ENCODE results near the gene HDAC7.

HDAC7 gene

GRCh38 chr12:47824635-47825034, 4.9 kb upstream of the HDAC7 start:
- Histone ChIP-seq H3K4me1 (ENCODE audit: insufficient read depth, low read length) (peaks cover 73% of the 10 kb centered on the region), H3K4me3 (ENCODE audit: low read depth in 1 of 2, low read length in 2 of 2) (peak overlapping the region in 1 of 2 donors; percentile 5), H3K9me3 (ENCODE audit: low read length) (no peaks in the 10 kb centered on the region), H3K27ac (ENCODE audit: low read depth, low read length) (peak overlapping the region; percentile 76), H3K9ac (ENCODE audit: low read length) (no peak overlapping the region), H3K36me3 (ENCODE audit: insufficient read depth, low read length) (no peaks in the 10 kb centered on the region), H3K27me3 (ENCODE audit: control insufficient read depth in 1 of 2, insufficient read depth in 2 of 2, low read length in 2 of 2) (no peaks in the 10 kb centered on the region)

- Histone ChIP-seq H3K36me3 (ENCODE audit: insufficient read depth, low read length) (no peaks in the 10 kb centered on the region), H3K27ac (ENCODE audit: low read depth, low read length) (peak overlapping the region; percentile 76), H3K4me3 (ENCODE audit: low read depth in 1 of 2, low read length in 2 of 2) (no peak overlapping the region), H3K27me3 (ENCODE audit: control insufficient read depth in 1 of 2, insufficient read depth in 2 of 2, low read length in 2 of 2) (no peaks in the 10 kb centered on the region), H3K9ac (ENCODE audit: low read length) (no peak overlapping the region), H3K4me1 (ENCODE audit: insufficient read depth, low read length) (peaks cover 69% of the 10 kb centered on the region), H3K9me3 (ENCODE audit: low read length) (no peaks in the 10 kb centered on the region)
Observed at GRCh38 chr12:47824198-47824597, 4.5 kb upstream of the HDAC7 start.

- Histone ChIP-seq H3K9ac (ENCODE audit: low read length) (no peak overlapping the region), H3K27me3 (ENCODE audit: control insufficient read depth in 1 of 2, insufficient read depth in 2 of 2, low read length in 2 of 2) (no peaks in the 10 kb centered on the region), H3K4me3 (ENCODE audit: low read depth in 1 of 2, low read length in 2 of 2) (no peak overlapping the region), H3K9me3 (ENCODE audit: low read length) (no peaks in the 10 kb centered on the region), H3K4me1 (ENCODE audit: insufficient read depth, low read length) (peaks cover 65% of the 10 kb centered on the region), H3K27ac (ENCODE audit: low read depth, low read length) (peak overlapping the region; percentile 76), H3K36me3 (ENCODE audit: insufficient read depth, low read length) (no peaks in the 10 kb centered on the region)
Observed at GRCh38 chr12:47823422-47824086, 3.9 kb upstream of the HDAC7 start.

GRCh38 chr12:47822863-47823262, 3.2 kb upstream of the HDAC7 start:
- no peaks in the 10 kb centered on the region for H3K9me3 ChIP-seq (ENCODE audit: low read length)
- no peaks in the 10 kb centered on the region for H3K27me3 ChIP-seq (ENCODE audit: control insufficient read depth in 1 of 2, insufficient read depth in 2 of 2, low read length in 2 of 2)
- H3K36me3 ChIP-seq (ENCODE audit: insufficient read depth, low read length): no peaks in the 10 kb centered on the region
- H3K27ac ChIP-seq (ENCODE audit: low read depth, low read length): peak overlapping the region; percentile 98
- H3K4me3 ChIP-seq (ENCODE audit: low read depth in 1 of 2, low read length in 2 of 2): no peak overlapping the region
- H3K9ac ChIP-seq (ENCODE audit: low read length): no peak overlapping the region
- H3K4me1 ChIP-seq (ENCODE audit: insufficient read depth, low read length): peaks cover 65% of the 10 kb centered on the region

GRCh38 chr12:47822401-47822800, 2.7 kb upstream of the HDAC7 start:
- H3K9me3 ChIP-seq (ENCODE audit: low read length): no peaks in the 10 kb centered on the region
- H3K4me3 ChIP-seq (ENCODE audit: low read depth in 1 of 2, low read length in 2 of 2): no peak overlapping the region
- H3K27ac ChIP-seq (ENCODE audit: low read depth, low read length): peak overlapping the region; percentile 98
- peaks cover 69% of the 10 kb centered on the region for H3K4me1 ChIP-seq (ENCODE audit: insufficient read depth, low read length)
- no peak overlapping the region for H3K9ac ChIP-seq (ENCODE audit: low read length)
- H3K27me3 ChIP-seq (ENCODE audit: control insufficient read depth in 1 of 2, insufficient read depth in 2 of 2, low read length in 2 of 2): no peaks in the 10 kb centered on the region
- no peaks in the 10 kb centered on the region for H3K36me3 ChIP-seq (ENCODE audit: insufficient read depth, low read length)

GRCh38 chr12:47821346-47821706, 1.6 kb upstream of the HDAC7 start:
- Histone ChIP-seq H3K9me3 (ENCODE audit: low read length) (no peaks in the 10 kb centered on the region), H3K4me3 (ENCODE audit: low read depth in 1 of 2, low read length in 2 of 2) (peak overlapping the region in 1 of 2 donors; percentile 94), H3K4me1 (ENCODE audit: insufficient read depth, low read length) (peaks cover 76% of the 10 kb centered on the region), H3K9ac (ENCODE audit: low read length) (peak overlapping the region; percentile 71), H3K36me3 (ENCODE audit: insufficient read depth, low read length) (no peaks in the 10 kb centered on the region), H3K27ac (ENCODE audit: low read depth, low read length) (peak overlapping the region; percentile 98), H3K27me3 (ENCODE audit: control insufficient read depth in 1 of 2, insufficient read depth in 2 of 2, low read length in 2 of 2) (no peaks in the 10 kb centered on the region)

- Histone ChIP-seq H3K27me3 (ENCODE audit: control insufficient read depth in 1 of 2, insufficient read depth in 2 of 2, low read length in 2 of 2) (no peaks in the 10 kb centered on the region), H3K9ac (ENCODE audit: low read length) (peak overlapping the region; percentile 71), H3K36me3 (ENCODE audit: insufficient read depth, low read length) (no peaks in the 10 kb centered on the region), H3K9me3 (ENCODE audit: low read length) (no peaks in the 10 kb centered on the region), H3K4me1 (ENCODE audit: insufficient read depth, low read length) (peaks cover 78% of the 10 kb centered on the region), H3K27ac (ENCODE audit: low read depth, low read length) (peak overlapping the region; percentile 98), H3K4me3 (ENCODE audit: low read depth in 1 of 2, low read length in 2 of 2) (peak overlapping the region; percentile 33 to 94)
Observed at GRCh38 chr12:47820631-47821345, 1.1 kb upstream of the HDAC7 start.

- Histone ChIP-seq H3K27ac (ENCODE audit: low read depth, low read length) (peak overlapping the region; percentile 96), H3K9me3 (ENCODE audit: low read length) (no peaks in the 10 kb centered on the region), H3K9ac (ENCODE audit: low read length) (peak overlapping the region; percentile 78), H3K4me1 (ENCODE audit: insufficient read depth, low read length) (peaks cover 77% of the 10 kb centered on the region), H3K36me3 (ENCODE audit: insufficient read depth, low read length) (no peaks in the 10 kb centered on the region), H3K27me3 (ENCODE audit: control insufficient read depth in 1 of 2, insufficient read depth in 2 of 2, low read length in 2 of 2) (no peaks in the 10 kb centered on the region), H3K4me3 (ENCODE audit: low read depth in 1 of 2, low read length in 2 of 2) (peak overlapping the region; percentile 47 to 77)
Observed at GRCh38 chr12:47819138-47819895, 386 bp downstream of the HDAC7 start.

- Histone ChIP-seq H3K27me3 (ENCODE audit: control insufficient read depth in 1 of 2, insufficient read depth in 2 of 2, low read length in 2 of 2) (no peaks in the 10 kb centered on the region), H3K4me1 (ENCODE audit: insufficient read depth, low read length) (peaks cover 78% of the 10 kb centered on the region), H3K36me3 (ENCODE audit: insufficient read depth, low read length) (no peaks in the 10 kb centered on the region), H3K9ac (ENCODE audit: low read length) (peak overlapping the region; percentile 78), H3K27ac (ENCODE audit: low read depth, low read length) (peak overlapping the region; percentile 96), H3K4me3 (ENCODE audit: low read depth in 1 of 2, low read length in 2 of 2) (peak overlapping the region; percentile 47 to 77), H3K9me3 (ENCODE audit: low read length) (no peaks in the 10 kb centered on the region)
Observed at GRCh38 chr12:47818467-47819137, 1.1 kb downstream of the HDAC7 start.

- no peaks in the 10 kb centered on the region for H3K27me3 ChIP-seq (ENCODE audit: control insufficient read depth in 1 of 2, insufficient read depth in 2 of 2, low read length in 2 of 2)
- H3K9ac ChIP-seq (ENCODE audit: low read length): peak overlapping the region; percentile 81
- H3K4me3 ChIP-seq (ENCODE audit: low read depth in 1 of 2, low read length in 2 of 2): peak overlapping the region; percentile 1 to 77
- H3K27ac ChIP-seq (ENCODE audit: low read depth, low read length): peak overlapping the region; percentile 96
- H3K36me3 ChIP-seq (ENCODE audit: insufficient read depth, low read length): no peaks in the 10 kb centered on the region
- peaks cover 78% of the 10 kb centered on the region for H3K4me1 ChIP-seq (ENCODE audit: insufficient read depth, low read length)
- H3K9me3 ChIP-seq (ENCODE audit: low read length): no peaks in the 10 kb centered on the region
Observed at GRCh38 chr12:47818007-47818376, 1.7 kb downstream of the HDAC7 start.
